Activated CD4-positive, alpha-beta memory T cell treated with anti-CD3 and anti-CD28 coated beads for 36 hours (primary cell): Measurements from ENCODE around the gene CCR1. TPM values are rescaled to one million over a fixed set of nuclear protein-coding genes. Genes with fewer than 3 reads are reported as not detected.

Experiments
- CTCF ChIA-PET: fragments of 350-600 bp; sonication (Branson Sonifier 250); formaldehyde crosslinking; loops from one replicate; lab custom pipeline; 2021; ENCODE audit warnings: antibody characterized with exemption, inconsistent platforms; lab: Charles Lee
- POLR2A ChIA-PET: fragments of 350-600 bp; sonication (Branson Sonifier 250); formaldehyde crosslinking; loops from one replicate; lab custom pipeline; 2021; ENCODE audit warnings: antibody characterized with exemption; lab: Charles Lee
- DNase-seq: peaks from one replicate; pipeline ENCODE4 v3.0.0-alpha.2; 2020
- H3K27ac Mint-ChIP-seq: one replicate; pipeline ENCODE4 v1.8.0; 2021; ENCODE audit warnings: mixed read lengths
- H3K27me3 Mint-ChIP-seq: one replicate; pipeline ENCODE4 v1.8.0; 2021; ENCODE audit warnings: mixed read lengths
- H3K36me3 Mint-ChIP-seq: one replicate; pipeline ENCODE4 v1.8.0; 2021; ENCODE audit warnings: mixed read lengths
- H3K4me1 Mint-ChIP-seq: one replicate; pipeline ENCODE4 v1.8.0; 2021; ENCODE audit warnings: low read depth, mixed read lengths
- H3K4me3 Mint-ChIP-seq: one replicate; pipeline ENCODE4 v1.8.0; 2021; ENCODE audit warnings: mild to moderate bottlenecking, mixed read lengths
- H3K9me3 Mint-ChIP-seq: one replicate; pipeline ENCODE4 v1.8.0; 2021; ENCODE audit warnings: mixed read lengths
- intact Hi-C: fragments of 100-400 bp; cut with micrococcal nuclease; formaldehyde crosslinking; loops from one replicate; pipeline ENCODE4 v1.15.1; 2023
- total RNA-seq, 2 experiments: library from RNA; stranded (reverse); gene quantifications; one replicate each; pipeline ENCODE4 v1.2.3, GENCODE V29; 2021

Gene CCR1
- total RNA-seq, 2 experiments from 2014 or later, result 0.80 to 1.3 TPM

- no peaks in the 10 kb centered on the region for H3K4me1 Mint-ChIP-seq
- peaks cover 14% of the 10 kb centered on the region for H3K36me3 Mint-ChIP-seq
- intact Hi-C loops, result no loop called here
- no peak overlapping the region for H3K4me3 Mint-ChIP-seq
- H3K27ac Mint-ChIP-seq, result no peak overlapping the region
- H3K9me3 Mint-ChIP-seq, result peaks cover 31% of the 10 kb centered on the region
- DNase-seq, result no peak
- peaks cover 8% of the 10 kb centered on the region for H3K27me3 Mint-ChIP-seq
- ChIA-PET CTCF (no interaction called here), POLR2A (no interaction called here)
These were observed 13.1 kb downstream of the CCR1 start for GRCh38 chr3:46194868-46195553.

GRCh38 chr3:46193436-46193835 lies 14.7 kb downstream of the CCR1 start:
- CTCF ChIA-PET, result no interaction called here
- H3K4me1 Mint-ChIP-seq, result no peaks in the 10 kb centered on the region

GRCh38 chr3:46192939-46193338 lies 15.2 kb downstream of the CCR1 start:
- intact Hi-C loops, result no loop called here
- ChIA-PET CTCF (no interaction called here), POLR2A (no interaction called here)
- DNase-seq, result no peak
- no peak overlapping the region for H3K27ac Mint-ChIP-seq
- H3K36me3 Mint-ChIP-seq, result peaks cover 14% of the 10 kb centered on the region
- peaks cover 27% of the 10 kb centered on the region for H3K9me3 Mint-ChIP-seq
- no peak overlapping the region for H3K4me3 Mint-ChIP-seq
- peaks cover 2% of the 10 kb centered on the region for H3K4me1 Mint-ChIP-seq
- peaks cover 8% of the 10 kb centered on the region for H3K27me3 Mint-ChIP-seq

More at GRCh38 chr3:46193436-46193835, 14.7 kb downstream of the CCR1 start:
- Mint-ChIP-seq H3K27ac (no peak overlapping the region), H3K27me3 (peaks cover 8% of the 10 kb centered on the region), H3K9me3 (peaks cover 30% of the 10 kb centered on the region), H3K4me3 (no peak overlapping the region), H3K36me3 (peaks cover 14% of the 10 kb centered on the region)
- DNase-seq, result no peak
- intact Hi-C loops, result no loop called here
- POLR2A ChIA-PET, result no interaction called here

- CTCF ChIA-PET, result interaction anchor here (1.0 kb wide), 1 partner anchor 113 kb away, joined by 4 read pairs; no protein-coding TSS in a partner anchor
- H3K9me3 Mint-ChIP-seq, result peaks cover 24% of the 10 kb centered on the region
- peaks cover 14% of the 10 kb centered on the region for H3K36me3 Mint-ChIP-seq
- peaks cover 8% of the 10 kb centered on the region for H3K27me3 Mint-ChIP-seq
- no peak overlapping the region for H3K27ac Mint-ChIP-seq
- H3K4me1 Mint-ChIP-seq, result peaks cover 6% of the 10 kb centered on the region
- no peak overlapping the region for H3K4me3 Mint-ChIP-seq
- no peak for DNase-seq
- POLR2A ChIA-PET, result no interaction called here
- intact Hi-C loops, result no loop called here
These were observed 16.4 kb downstream of the CCR1 start for GRCh38 chr3:46191730-46192129.

- Mint-ChIP-seq H3K4me1 (peaks cover 6% of the 10 kb centered on the region), H3K27me3 (peaks cover 8% of the 10 kb centered on the region), H3K9me3 (peaks cover 9% of the 10 kb centered on the region), H3K36me3 (peaks cover 3% of the 10 kb centered on the region), H3K4me3 (no peak overlapping the region), H3K27ac (no peak overlapping the region)
- ChIA-PET CTCF (interaction anchor here (1.0 to 1.7 kb wide), 2 partner anchors 19 to 110 kb away, joined by 3 to 6 read pairs; partner anchors contain the start of gene CCR1), POLR2A (no interaction called here)
- intact Hi-C loops, result no loop called here
- DNase-seq, result no peak
These were observed 19.4 kb downstream of the CCR1 start for GRCh38 chr3:46188708-46189107.

GRCh38 chr3:46187876-46188275 lies 20.2 kb downstream of the CCR1 start:
- no peak overlapping the region for H3K27ac Mint-ChIP-seq
- H3K4me3 Mint-ChIP-seq, result no peak overlapping the region
- intact Hi-C loops, result no loop called here
- CTCF ChIA-PET, result interaction anchor here (1.0 to 1.7 kb wide), 2 partner anchors 89 to 109 kb away, joined by 3 to 6 read pairs; no protein-coding TSS in a partner anchor
- no peaks in the 10 kb centered on the region for H3K36me3 Mint-ChIP-seq
- H3K4me1 Mint-ChIP-seq, result peaks cover 6% of the 10 kb centered on the region
- DNase-seq, result peak; percentile 30
- H3K9me3 Mint-ChIP-seq, result peaks cover 2% of the 10 kb centered on the region
- POLR2A ChIA-PET, result no interaction called here
- H3K27me3 Mint-ChIP-seq, result peaks cover 6% of the 10 kb centered on the region

- no peak for DNase-seq
- ChIA-PET CTCF (interaction anchor here (0.6 to 1.7 kb wide), 4 partner anchors 81 to 185 kb away, joined by 3 to 6 read pairs (median 3); no protein-coding TSS in a partner anchor), POLR2A (no interaction called here)
- no peak overlapping the region for H3K4me3 Mint-ChIP-seq
- H3K9me3 Mint-ChIP-seq, result no peaks in the 10 kb centered on the region
- intact Hi-C loops, result no loop called here
- H3K4me1 Mint-ChIP-seq, result peaks cover 6% of the 10 kb centered on the region
- peaks cover 6% of the 10 kb centered on the region for H3K27me3 Mint-ChIP-seq
- no peak overlapping the region for H3K27ac Mint-ChIP-seq
- H3K36me3 Mint-ChIP-seq, result no peaks in the 10 kb centered on the region
These were observed 20.8 kb downstream of the CCR1 start for GRCh38 chr3:46187341-46187700.

- Mint-ChIP-seq H3K27ac (peak overlapping the region; percentile 8), H3K36me3 (no peaks in the 10 kb centered on the region), H3K4me1 (peaks cover 6% of the 10 kb centered on the region), H3K27me3 (peaks cover 3% of the 10 kb centered on the region), H3K9me3 (no peaks in the 10 kb centered on the region), H3K4me3 (no peak overlapping the region)
- intact Hi-C loops, result no loop called here
- ChIA-PET CTCF (interaction anchor here (0.6 to 1.7 kb wide), 4 partner anchors 21 to 192 kb away, joined by 3 to 6 read pairs (median 4); partner anchors contain the start of gene CCR1), POLR2A (no interaction called here)
- no peak for DNase-seq
These were observed 21.4 kb downstream of the CCR1 start for GRCh38 chr3:46186471-46187340.

- H3K4me3 Mint-ChIP-seq, result no peak overlapping the region
- intact Hi-C loops, result no loop called here
- peaks cover 6% of the 10 kb centered on the region for H3K4me1 Mint-ChIP-seq
- no peak for DNase-seq
- no peaks in the 10 kb centered on the region for H3K9me3 Mint-ChIP-seq
- H3K27ac Mint-ChIP-seq, result no peak overlapping the region
- no peaks in the 10 kb centered on the region for H3K36me3 Mint-ChIP-seq
- ChIA-PET CTCF (no interaction called here), POLR2A (no interaction called here)
- H3K27me3 Mint-ChIP-seq, result peaks cover 4% of the 10 kb centered on the region
These were observed 23.6 kb downstream of the CCR1 start for GRCh38 chr3:46184469-46184868.

GRCh38 chr3:46183330-46183729 lies 24.8 kb downstream of the CCR1 start:
- peaks cover 6% of the 10 kb centered on the region for H3K27me3 Mint-ChIP-seq
- H3K9me3 Mint-ChIP-seq, result no peaks in the 10 kb centered on the region
- no peak overlapping the region for H3K27ac Mint-ChIP-seq
- ChIA-PET CTCF (no interaction called here), POLR2A (no interaction called here)
- no peak for DNase-seq
- no peaks in the 10 kb centered on the region for H3K36me3 Mint-ChIP-seq
- peaks cover 6% of the 10 kb centered on the region for H3K4me1 Mint-ChIP-seq
- intact Hi-C loops, result no loop called here
- H3K4me3 Mint-ChIP-seq, result no peak overlapping the region

GRCh38 chr3:46168583-46169345 lies 39.3 kb downstream of the CCR1 start:
- ChIA-PET CTCF (no interaction called here), POLR2A (no interaction called here)
- no peak for DNase-seq
- H3K36me3 Mint-ChIP-seq, result no peaks in the 10 kb centered on the region
- no peaks in the 10 kb centered on the region for H3K4me1 Mint-ChIP-seq
- H3K27me3 Mint-ChIP-seq, result no peaks in the 10 kb centered on the region
- intact Hi-C loops, result no loop called here
- H3K9me3 Mint-ChIP-seq, result peaks cover 6% of the 10 kb centered on the region
- no peak overlapping the region for H3K27ac Mint-ChIP-seq
- no peak overlapping the region for H3K4me3 Mint-ChIP-seq
